ENCODE results near the gene SCRN1. TPM values are rescaled to one million over a fixed set of nuclear protein-coding genes. Genes with fewer than 3 reads are reported as not detected.
A peak's percentile ranks its signal among the peaks of the same experiment; 100 is the strongest.

Gene SCRN1
- total RNA-seq, 2 experiments from 2014 or later, result 11.5 to 14.6 TPM

DNA sequence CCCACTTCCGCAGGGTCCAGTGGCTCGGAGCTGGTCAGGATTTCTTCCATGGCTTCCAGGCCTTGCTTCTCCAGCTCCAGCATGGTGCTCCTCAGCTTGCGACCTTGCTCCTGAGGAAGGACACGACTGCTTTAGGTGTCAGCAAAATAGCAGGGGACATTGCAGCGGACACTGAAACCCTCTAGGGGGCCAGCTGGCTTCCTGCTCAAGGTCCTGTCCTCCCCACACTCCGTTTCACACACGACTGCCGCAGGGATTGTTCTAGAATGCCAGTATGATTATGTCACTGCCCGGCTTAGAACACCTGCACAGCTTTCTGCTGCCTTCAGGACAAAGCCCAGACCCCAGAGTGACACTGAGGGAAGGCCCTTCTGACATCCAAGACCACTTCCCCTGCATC, 65.6 kb downstream of the SCRN1 start:
- H3K27me3 Mint-ChIP-seq, result no peaks in the 10 kb centered on the region
- no peaks in the 10 kb centered on the region for H3K36me3 Mint-ChIP-seq
- no peak for DNase-seq
- POLR2A ChIA-PET, result no interaction called here
- no peak overlapping the region for H3K27ac Mint-ChIP-seq
- no peaks in the 10 kb centered on the region for H3K4me1 Mint-ChIP-seq
- no peak for ATAC-seq (ENCODE audit: low read depth)
- H3K4me3 Mint-ChIP-seq, result no peak overlapping the region
- no peaks in the 10 kb centered on the region for H3K9me3 Mint-ChIP-seq

DNA sequence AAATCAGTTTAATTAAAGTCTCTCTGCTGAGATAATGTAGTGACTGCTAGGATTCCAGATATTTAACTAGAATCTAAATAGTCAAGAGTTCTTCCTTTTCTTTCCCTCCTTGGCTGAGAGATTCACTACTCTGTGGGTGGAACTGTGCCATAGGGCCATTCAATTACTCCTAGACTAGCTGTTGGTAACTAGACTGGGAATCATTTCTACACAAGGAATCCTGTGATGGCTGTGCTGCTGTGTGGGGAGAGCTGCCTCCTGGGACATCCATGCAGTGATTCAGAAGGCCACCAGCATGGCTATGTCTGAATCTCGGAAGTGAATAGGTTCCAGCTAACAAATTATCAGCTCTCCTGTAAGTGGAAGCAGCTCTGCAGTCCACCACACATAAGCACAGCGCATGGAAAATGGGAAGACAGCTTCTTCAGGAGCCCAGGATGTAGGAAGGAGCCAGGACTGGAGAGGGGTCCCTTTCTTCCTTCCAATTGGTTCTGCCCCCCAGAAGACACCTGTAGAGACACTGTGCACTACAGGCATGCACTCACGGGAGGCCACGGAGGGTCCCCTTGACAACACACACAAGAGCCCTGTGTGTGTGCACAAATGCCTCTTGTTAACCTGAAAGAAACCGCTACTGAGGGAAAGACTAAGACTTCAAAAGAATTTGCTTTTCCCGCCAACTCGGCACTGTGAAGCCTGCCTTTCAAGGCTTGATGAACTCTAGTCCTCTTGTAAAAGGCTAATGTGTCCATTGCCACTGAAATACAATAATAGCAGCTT, 66.5 kb downstream of the SCRN1 start:
- no peaks in the 10 kb centered on the region for H3K27me3 Mint-ChIP-seq
- ATAC-seq (ENCODE audit: low read depth), result no peak
- no peak overlapping the region for H3K4me3 Mint-ChIP-seq
- H3K36me3 Mint-ChIP-seq, result no peaks in the 10 kb centered on the region
- H3K4me1 Mint-ChIP-seq, result no peaks in the 10 kb centered on the region
- no peak for DNase-seq
- no peaks in the 10 kb centered on the region for H3K9me3 Mint-ChIP-seq
- H3K27ac Mint-ChIP-seq, result no peak overlapping the region
- POLR2A ChIA-PET, result no interaction called here

DNA sequence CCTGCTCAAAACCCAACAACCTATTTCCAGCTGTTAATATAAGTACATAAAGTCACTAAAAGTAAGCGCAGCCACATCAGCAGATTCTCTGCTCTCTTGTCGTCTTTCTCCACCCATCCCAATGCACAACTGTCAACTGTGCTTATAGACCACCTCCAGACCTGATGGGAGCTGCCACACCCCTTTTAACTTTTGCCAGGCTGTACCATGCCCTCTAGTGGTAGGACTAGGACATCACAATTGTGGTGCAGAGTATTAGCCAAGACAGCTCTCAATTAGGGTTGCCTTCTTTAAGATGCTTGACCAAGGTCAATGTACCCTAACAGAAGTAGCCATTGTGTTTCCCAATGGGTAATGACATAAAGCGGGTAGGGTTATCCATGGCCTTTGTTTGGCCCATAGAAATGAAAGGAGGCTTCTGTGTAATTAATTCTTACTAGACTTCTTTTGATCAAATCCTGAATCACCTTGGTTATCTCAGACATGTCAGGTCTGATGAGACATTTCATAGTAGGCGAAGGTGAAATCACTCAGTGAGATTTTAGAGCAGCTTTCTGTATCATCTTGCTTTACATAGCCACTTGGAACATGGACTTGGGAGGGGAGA, 68.1 kb downstream of the SCRN1 start:
- H3K36me3 Mint-ChIP-seq, result no peaks in the 10 kb centered on the region
- POLR2A ChIA-PET, result no interaction called here
- DNase-seq (no peak), ATAC-seq (ENCODE audit: low read depth) (peak; percentile 71)
- no peaks in the 10 kb centered on the region for H3K9me3 Mint-ChIP-seq
- H3K4me1 Mint-ChIP-seq, result no peaks in the 10 kb centered on the region
- no peak overlapping the region for H3K27ac Mint-ChIP-seq
- H3K4me3 Mint-ChIP-seq, result no peak overlapping the region
- no peaks in the 10 kb centered on the region for H3K27me3 Mint-ChIP-seq

DNA sequence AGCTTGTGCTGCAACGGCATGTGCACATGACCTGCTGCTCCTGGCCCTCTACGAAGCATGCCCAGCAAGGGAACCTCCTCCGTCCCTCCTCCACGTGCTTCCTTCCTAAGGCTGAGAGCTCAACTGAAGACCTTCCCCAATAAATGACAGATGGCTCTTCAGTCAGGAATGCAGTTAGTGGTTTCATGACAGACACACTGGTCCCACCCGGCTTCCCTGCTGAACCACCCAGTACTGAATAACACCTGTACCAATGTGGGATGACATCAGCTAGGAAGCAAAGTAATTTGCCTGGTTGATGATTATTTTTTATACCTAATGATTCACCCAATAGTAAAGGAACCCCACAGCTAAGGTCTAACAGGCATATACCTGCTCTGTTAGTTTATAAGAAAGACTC, 69.1 kb downstream of the SCRN1 start:
- POLR2A ChIA-PET, result no interaction called here
- H3K27ac Mint-ChIP-seq, result no peak overlapping the region
- ATAC-seq (ENCODE audit: low read depth), result no peak

DNA sequence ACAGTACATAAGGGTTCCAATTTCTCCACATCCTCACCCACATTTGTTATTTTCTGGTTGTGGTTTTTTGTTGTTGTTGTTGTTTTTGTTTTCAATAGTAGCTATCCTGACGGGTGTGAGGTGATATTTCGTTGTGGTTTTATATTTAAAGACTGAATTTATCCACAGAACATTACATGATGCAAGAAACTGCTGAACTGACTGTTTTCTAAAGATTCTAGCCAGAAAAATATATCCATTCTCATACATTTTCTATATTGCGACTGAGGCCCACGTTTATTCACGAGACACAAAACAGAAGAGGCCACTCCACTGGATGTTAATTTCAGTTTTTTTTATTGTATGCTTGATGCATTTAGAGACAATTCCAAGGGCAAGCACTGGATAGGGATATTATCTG, 69.8 kb downstream of the SCRN1 start:
- POLR2A ChIA-PET, result no interaction called here
- H3K9me3 Mint-ChIP-seq, result no peaks in the 10 kb centered on the region
- no peak overlapping the region for H3K27ac Mint-ChIP-seq
- H3K36me3 Mint-ChIP-seq, result no peaks in the 10 kb centered on the region
- DNase-seq (no peak), ATAC-seq (ENCODE audit: low read depth) (no peak)
- H3K4me1 Mint-ChIP-seq, result no peaks in the 10 kb centered on the region
- peaks cover 9% of the 10 kb centered on the region for H3K27me3 Mint-ChIP-seq
- no peak overlapping the region for H3K4me3 Mint-ChIP-seq

More for the DNA sequence above, 69.1 kb downstream of the SCRN1 start:
- no peaks in the 10 kb centered on the region for H3K36me3 Mint-ChIP-seq
- no peak overlapping the region for H3K4me3 Mint-ChIP-seq
- H3K4me1 Mint-ChIP-seq, result no peaks in the 10 kb centered on the region
- peaks cover 2% of the 10 kb centered on the region for H3K27me3 Mint-ChIP-seq
- H3K9me3 Mint-ChIP-seq, result no peaks in the 10 kb centered on the region
- no peak for DNase-seq

DNA sequence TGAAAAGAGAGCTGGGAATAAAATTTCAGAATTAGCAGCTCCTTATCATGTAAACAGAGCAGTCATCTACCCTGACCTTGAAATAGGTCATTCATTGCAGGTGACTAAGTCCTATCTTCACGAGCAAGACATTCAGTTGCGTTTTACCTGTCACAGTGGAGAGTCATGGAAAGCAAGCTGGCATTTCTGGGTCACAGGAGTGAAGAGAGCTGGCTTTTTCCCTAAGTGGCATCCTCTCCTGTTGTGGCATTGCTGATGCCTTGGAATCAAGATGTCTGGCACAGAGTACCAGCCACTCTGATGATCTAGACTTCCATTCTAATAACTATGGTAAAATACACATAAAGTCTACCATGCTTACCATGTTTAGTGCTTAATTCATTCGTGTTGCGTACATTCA, 70.8 kb downstream of the SCRN1 start:
- no peak overlapping the region for H3K4me3 Mint-ChIP-seq
- ATAC-seq (ENCODE audit: low read depth), result no peak
- no peaks in the 10 kb centered on the region for H3K4me1 Mint-ChIP-seq

DNA sequence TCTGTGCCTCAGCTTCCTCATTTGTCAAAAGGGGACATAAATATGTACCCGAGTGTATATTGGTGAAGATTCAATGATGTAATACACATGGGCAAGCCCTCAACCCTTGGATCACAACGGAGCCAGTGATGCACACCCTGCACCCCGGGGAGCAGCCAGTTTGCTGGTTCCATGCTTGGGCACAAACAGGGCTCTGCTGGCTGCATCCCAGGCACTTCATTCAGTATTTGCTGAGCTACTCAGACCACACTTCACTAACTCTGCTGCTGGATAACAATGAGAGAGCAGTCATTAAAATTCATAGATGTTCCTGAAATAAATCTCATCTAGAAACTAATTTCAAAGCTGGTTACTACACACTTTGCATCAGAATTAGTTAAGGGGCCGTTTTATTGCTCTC, 72.0 kb downstream of the SCRN1 start:
- Mint-ChIP-seq H3K4me1 (no peaks in the 10 kb centered on the region), H3K27ac (no peak overlapping the region), H3K4me3 (no peak overlapping the region), H3K36me3 (no peaks in the 10 kb centered on the region), H3K27me3 (peaks cover 11% of the 10 kb centered on the region), H3K9me3 (no peaks in the 10 kb centered on the region)
- ATAC-seq (ENCODE audit: low read depth), result no peak
- no peak for DNase-seq
- POLR2A ChIA-PET, result no interaction called here

More for the DNA sequence above, 70.8 kb downstream of the SCRN1 start:
- Mint-ChIP-seq H3K27me3 (peaks cover 11% of the 10 kb centered on the region), H3K9me3 (no peaks in the 10 kb centered on the region), H3K27ac (no peak overlapping the region), H3K36me3 (no peaks in the 10 kb centered on the region)
- POLR2A ChIA-PET, result no interaction called here
- DNase-seq, result no peak

DNA sequence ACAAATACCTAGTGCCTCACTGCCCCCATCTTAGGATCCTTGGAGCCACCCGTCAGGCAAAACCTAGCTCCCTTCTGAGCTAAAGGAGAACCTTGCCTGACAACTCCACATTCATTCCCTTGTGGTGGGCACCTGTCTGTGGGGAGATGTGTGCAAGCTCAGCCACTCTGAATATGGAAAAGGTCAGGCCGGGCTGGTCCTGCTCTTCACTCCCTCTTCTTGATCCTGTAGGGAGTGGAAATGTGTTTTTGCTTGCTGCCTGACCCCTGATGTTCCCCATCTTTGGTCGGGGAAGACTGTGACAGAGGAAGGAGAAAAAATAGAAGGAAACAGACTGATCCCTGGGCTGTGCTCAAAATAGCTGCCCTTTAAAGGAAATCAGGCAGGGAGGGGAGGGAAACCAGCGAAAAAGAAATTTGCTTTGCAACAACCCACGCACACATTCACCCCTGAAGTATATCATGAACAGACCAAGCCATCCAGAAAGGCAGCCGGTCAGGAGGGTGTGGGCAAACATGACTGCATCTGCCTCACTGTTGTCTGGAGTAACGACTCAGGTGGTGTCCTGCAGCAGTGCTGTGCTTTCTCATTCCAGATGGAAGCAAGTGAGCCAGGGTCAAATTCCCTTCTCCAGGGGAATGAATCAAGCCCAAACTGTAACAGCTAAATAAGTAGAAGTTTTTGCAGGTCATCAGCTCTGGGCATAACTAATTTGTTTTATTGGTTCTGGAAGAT, 74.0 kb downstream of the SCRN1 start:
- H3K4me1 Mint-ChIP-seq, result no peaks in the 10 kb centered on the region

DNA sequence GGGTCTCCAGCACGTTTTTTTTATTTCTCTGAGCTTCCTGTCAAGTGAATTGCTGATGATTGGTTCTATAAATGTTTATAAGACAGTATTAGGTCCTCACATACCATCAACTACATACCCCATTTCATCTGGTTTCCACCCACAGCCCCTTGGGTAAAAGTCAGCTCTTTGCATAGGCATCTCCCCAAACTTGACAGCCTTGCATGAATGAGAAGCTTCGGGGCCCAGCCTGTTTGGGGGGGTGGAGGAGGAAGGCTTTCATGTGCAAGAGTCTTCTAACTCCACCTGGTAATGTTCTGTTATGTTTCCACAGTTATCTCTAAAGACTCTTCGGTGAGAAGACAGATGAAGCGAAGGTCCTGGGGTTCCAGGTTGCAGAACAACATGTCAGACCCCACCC, 75.4 kb downstream of the SCRN1 start:
- no peaks in the 10 kb centered on the region for H3K9me3 Mint-ChIP-seq
- H3K27ac Mint-ChIP-seq, result no peak overlapping the region
- POLR2A ChIA-PET, result no interaction called here
- ATAC-seq (ENCODE audit: low read depth) (no peak), DNase-seq (no peak)
- H3K27me3 Mint-ChIP-seq, result peaks cover 21% of the 10 kb centered on the region
- H3K4me1 Mint-ChIP-seq, result no peaks in the 10 kb centered on the region
- no peaks in the 10 kb centered on the region for H3K36me3 Mint-ChIP-seq
- H3K4me3 Mint-ChIP-seq, result no peak overlapping the region

More for the DNA sequence above, 74.0 kb downstream of the SCRN1 start:
- Mint-ChIP-seq H3K27me3 (peaks cover 14% of the 10 kb centered on the region), H3K27ac (no peak overlapping the region), H3K4me3 (no peak overlapping the region), H3K36me3 (no peaks in the 10 kb centered on the region), H3K9me3 (no peaks in the 10 kb centered on the region)
- no peak for ATAC-seq (ENCODE audit: low read depth)
- no peak for DNase-seq
- POLR2A ChIA-PET, result no interaction called here

DNA sequence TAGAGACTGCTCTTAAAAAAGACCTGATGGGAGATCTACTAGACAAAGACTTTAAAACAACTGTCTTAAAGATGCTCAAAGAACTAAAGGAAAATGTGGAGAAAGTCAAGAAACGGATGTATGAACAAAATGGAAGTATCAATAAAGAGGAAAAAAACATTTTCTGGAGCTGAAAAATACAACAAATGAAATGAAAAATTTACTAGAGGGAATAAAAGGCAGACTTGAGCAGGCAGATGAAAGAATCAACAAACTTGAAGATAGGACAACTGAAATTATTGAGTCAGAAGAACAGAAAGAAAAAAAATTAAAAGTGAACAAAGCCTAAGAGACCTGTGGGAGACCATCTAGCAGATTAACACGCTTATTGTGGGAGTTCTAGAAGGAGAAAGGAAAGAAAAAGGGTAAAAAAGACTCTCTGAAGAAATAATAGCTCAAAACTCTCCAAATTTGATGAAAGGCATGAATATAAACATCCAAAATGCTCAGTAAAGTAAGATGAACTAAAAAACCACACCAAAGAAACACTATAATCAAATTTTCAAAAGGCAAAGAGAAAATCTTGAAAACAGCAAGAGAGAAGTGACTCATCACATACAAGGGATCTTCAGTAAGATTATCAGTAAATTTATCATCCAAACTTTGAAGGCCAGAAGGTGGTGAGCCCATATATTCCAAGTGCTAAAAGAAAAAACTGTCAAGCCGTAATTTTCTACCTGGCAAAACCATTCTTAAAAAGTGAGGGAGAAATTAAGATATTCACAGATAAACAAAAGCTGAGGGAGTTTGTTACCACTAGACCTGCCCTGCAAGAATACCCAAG, 83.2 kb downstream of the SCRN1 start:
- H3K27ac Mint-ChIP-seq, result no peak overlapping the region
- ATAC-seq (ENCODE audit: low read depth) (no peak), DNase-seq (no peak)
- peaks cover 9% of the 10 kb centered on the region for H3K36me3 Mint-ChIP-seq
- H3K9me3 Mint-ChIP-seq, result peaks cover 23% of the 10 kb centered on the region
- no peaks in the 10 kb centered on the region for H3K4me1 Mint-ChIP-seq
- POLR2A ChIA-PET, result no interaction called here
- peaks cover 20% of the 10 kb centered on the region for H3K27me3 Mint-ChIP-seq
- no peak overlapping the region for H3K4me3 Mint-ChIP-seq

DNA sequence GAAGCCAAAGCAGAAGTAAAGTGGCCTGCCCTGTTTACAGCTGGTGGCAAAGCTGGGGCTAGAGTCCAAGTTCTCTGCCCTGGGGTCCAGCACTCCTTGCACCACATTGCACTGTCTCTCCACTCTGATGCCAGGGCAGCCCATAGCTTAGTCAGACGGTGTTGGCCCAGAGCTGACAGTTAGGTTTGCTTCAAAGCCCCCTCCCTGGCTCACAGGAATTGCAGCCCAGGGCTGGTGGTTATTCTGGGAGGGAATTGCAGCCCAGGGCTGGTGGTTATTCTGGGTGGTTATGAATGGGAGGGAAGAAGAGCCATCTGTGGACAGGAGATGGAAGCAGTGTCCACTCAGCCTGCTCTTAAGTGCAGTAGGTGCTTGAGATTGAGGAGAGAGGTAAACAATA, 88.9 kb downstream of the SCRN1 start:
- Mint-ChIP-seq H3K27ac (no peak overlapping the region), H3K4me3 (no peak overlapping the region), H3K4me1 (peaks cover 5% of the 10 kb centered on the region), H3K9me3 (peaks cover 8% of the 10 kb centered on the region), H3K36me3 (peaks cover 3% of the 10 kb centered on the region), H3K27me3 (peaks cover 8% of the 10 kb centered on the region)
- ATAC-seq (ENCODE audit: low read depth) (no peak), DNase-seq (no peak)
- POLR2A ChIA-PET, result no interaction called here

DNA sequence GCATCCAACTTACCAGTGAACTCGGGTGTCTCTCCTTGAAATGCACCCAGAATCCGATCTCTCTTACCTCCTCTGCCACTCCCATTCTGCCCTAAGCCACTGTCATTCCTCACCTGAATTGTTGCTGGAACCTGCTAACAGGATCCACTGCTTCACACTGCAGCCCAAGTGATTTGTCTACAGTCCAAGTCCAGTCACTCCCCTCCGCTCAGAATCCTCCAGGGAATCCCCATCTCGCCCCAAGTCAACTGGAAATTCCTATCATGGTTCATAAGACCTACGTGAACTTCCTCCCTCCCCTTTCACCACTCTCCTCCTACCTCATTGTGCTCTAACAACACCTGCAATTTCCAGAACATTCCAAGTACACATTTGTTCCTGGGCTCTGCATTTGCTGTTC, 91.3 kb downstream of the SCRN1 start:
- POLR2A ChIA-PET, result no interaction called here
- DNase-seq (no peak), ATAC-seq (ENCODE audit: low read depth) (no peak)
- peaks cover 5% of the 10 kb centered on the region for H3K4me1 Mint-ChIP-seq
- H3K27ac Mint-ChIP-seq, result no peak overlapping the region
- peaks cover 3% of the 10 kb centered on the region for H3K27me3 Mint-ChIP-seq
- no peaks in the 10 kb centered on the region for H3K36me3 Mint-ChIP-seq
- H3K9me3 Mint-ChIP-seq, result no peaks in the 10 kb centered on the region
- H3K4me3 Mint-ChIP-seq, result no peak overlapping the region

DNA sequence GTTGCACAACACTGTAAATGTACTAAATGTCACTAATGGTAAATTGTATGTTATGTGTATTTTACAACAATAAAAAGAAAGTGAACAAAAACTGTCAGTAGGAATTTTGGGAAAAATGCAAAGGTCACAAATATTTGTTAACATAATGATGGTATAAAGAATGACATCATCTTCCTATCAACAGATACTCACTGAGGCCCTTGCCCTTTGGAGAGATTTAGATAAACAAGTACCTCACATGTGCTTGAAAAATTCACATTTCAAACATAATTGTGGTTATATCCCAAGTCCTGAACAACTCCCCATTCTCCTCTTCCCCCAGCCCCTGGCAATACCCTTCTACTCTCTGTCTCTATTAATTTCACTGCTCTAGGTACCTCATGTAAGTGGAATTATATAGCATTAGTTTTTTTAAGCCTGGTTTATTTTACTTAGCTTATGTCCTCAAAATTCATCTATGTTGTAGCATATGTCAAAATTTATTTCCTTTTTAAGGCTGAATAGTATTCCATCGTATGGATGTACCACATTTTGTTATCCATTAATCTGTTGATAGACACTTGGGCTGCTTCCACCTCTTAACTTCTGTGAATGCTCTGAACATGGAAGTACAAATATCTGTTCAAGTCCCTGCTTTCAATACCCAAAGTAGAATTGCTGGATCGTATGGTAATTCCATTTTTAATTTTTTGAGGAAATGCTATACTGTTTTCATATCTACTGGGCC, 92.8 kb downstream of the SCRN1 start:
- Mint-ChIP-seq H3K36me3 (no peaks in the 10 kb centered on the region), H3K4me3 (no peak overlapping the region), H3K27me3 (peaks cover 3% of the 10 kb centered on the region), H3K9me3 (no peaks in the 10 kb centered on the region), H3K27ac (no peak overlapping the region), H3K4me1 (peaks cover 5% of the 10 kb centered on the region)
- ATAC-seq (ENCODE audit: low read depth) (no peak), DNase-seq (no peak)
- POLR2A ChIA-PET, result no interaction called here
